Endothelial cell of umbilical vein (primary cell): ENCODE data around the gene TOE1. TPM values are rescaled to one million over a fixed set of nuclear protein-coding genes. Genes with fewer than 3 reads are reported as not detected.

Experiments used
- BruUV-seq: library from RNA; stranded (reverse); fragments of 400-500 nt; replicated peaks from 2 replicates; lab custom pipeline; 2021; lab: Mats Ljungman, UMichigan
- CTCF ChIA-PET: fragments of 300-600, 350-600 bp; sonication (Branson Sonifier 250); formaldehyde crosslinking; loops from one replicate; lab custom pipeline; 2021; ENCODE audit warnings: antibody characterized with exemption, inconsistent platforms; lab: Charles Lee
- POLR2A ChIA-PET: fragments of 300-600, 350-600 bp; sonication (Branson Sonifier 250); formaldehyde crosslinking; loops from one replicate; lab custom pipeline; 2021; ENCODE audit warnings: antibody characterized with exemption, inconsistent platforms; lab: Charles Lee
- DNase-seq: peaks from one replicate; pipeline ENCODE4 v3.0.0-alpha.2; 2011; ENCODE audit warnings: low read depth, low spot score
- FAIRE-seq: peaks from 2 replicates; lab custom pipeline; 2011; peaks lifted over from hg19 to GRCh38; lab: Jason Lieb, UNC
- H2AFZ ChIP-seq: 2 replicates; pipeline ENCODE4 v1.6.0; 2012; ENCODE audit warnings: low read depth, low read length, control low read depth, inconsistent platforms
- H3K27ac ChIP-seq: 2 replicates; pipeline ENCODE4 v1.5.1; 2011; ENCODE audit warnings: low read depth, mild to moderate bottlenecking, control low read depth, low read length, moderate library complexity; ENCODE audit not compliant: insufficient read depth
- H3K27me3 ChIP-seq, 2 experiments: 2 replicates each; pipeline versions ENCODE4 v1.6.0 to v1.6.1; 2011; ENCODE audit warnings: low read length in 2 of 2, mixed read lengths in 1 of 2; ENCODE audit not compliant: control insufficient read depth in 2 of 2, insufficient read depth in 2 of 2
- H3K36me3 ChIP-seq, 2 experiments: 2 replicates in 1 of 2; 3 replicates in 1 of 2; pipeline ENCODE4 v1.5.1; 2011; ENCODE audit warnings: low read length in 2 of 2, mild to moderate bottlenecking in 1 of 2, moderate library complexity in 1 of 2; ENCODE audit not compliant: control insufficient read depth in 2 of 2, insufficient read depth in 2 of 2; ENCODE audit errors: extremely low read depth in 1 of 2
- H3K4me1 ChIP-seq: 3 replicates; pipeline ENCODE4 v1.5.1; 2011; ENCODE audit warnings: mild to moderate bottlenecking, low read length; ENCODE audit not compliant: control insufficient read depth, insufficient read depth; ENCODE audit errors: extremely low read depth
- H3K4me2 ChIP-seq: 2 replicates; pipeline ENCODE4 v1.6.1; 2011; ENCODE audit warnings: low read length, control low read depth, mixed read lengths; ENCODE audit not compliant: insufficient read depth
- H3K4me3 ChIP-seq, 3 experiments: fragments of 200-600 bp in 1 of 3; sonication (generic), shearing (Covaris generic) in 1 of 3; replicated peaks in 1 of 3; 2 replicates each; pipeline ENCODE4 v1.5.1; 2011 to 2016; ENCODE audit warnings: control low read depth in 3 of 3, low read length in 3 of 3, mild to moderate bottlenecking in 2 of 3, inconsistent platforms in 1 of 3, low read depth in 1 of 3, moderate library complexity in 1 of 3; ENCODE audit not compliant: insufficient read depth in 1 of 3
- H3K79me2 ChIP-seq: 2 replicates; pipeline ENCODE4 v1.6.0; 2012; ENCODE audit warnings: low read length, inconsistent platforms; ENCODE audit not compliant: control insufficient read depth, insufficient read depth
- H3K9ac ChIP-seq: replicated peaks from 2 replicates; pipeline ENCODE3; 2011; ENCODE audit warnings: low read length, control low read depth; ENCODE audit not compliant: insufficient read depth; ENCODE audit errors: extremely low read depth
- H3K9me1 ChIP-seq: replicated peaks from 3 replicates; pipeline ENCODE4 v1.6.0; 2011; ENCODE audit warnings: mild to moderate bottlenecking, low read length; ENCODE audit not compliant: control insufficient read depth, insufficient read depth; ENCODE audit errors: extremely low read depth
- H3K9me3 ChIP-seq: replicated peaks from 2 replicates; pipeline ENCODE4 v1.5.1; 2012; ENCODE audit warnings: low read length, inconsistent platforms; ENCODE audit not compliant: control insufficient read depth, insufficient read depth
- H4K20me1 ChIP-seq: replicated peaks from 2 replicates; pipeline ENCODE3; 2011; ENCODE audit warnings: mild to moderate bottlenecking, low read length; ENCODE audit not compliant: control insufficient read depth, insufficient read depth; ENCODE audit errors: extremely low read depth
- CTCF ChIP-seq, 2 donors: IDR thresholded peaks; 1 replicate in 1 of 2; 2 replicates in 1 of 2; pipeline ENCODE4 v1.5.1; 2011; ENCODE audit warnings: low read length in 2 of 2, mild to moderate bottlenecking in 2 of 2, moderate library complexity in 2 of 2, control low read depth in 1 of 2, inconsistent platforms in 1 of 2, low read depth in 1 of 2; ENCODE audit not compliant: insufficient read depth in 1 of 2; ENCODE audit errors: extremely low read depth in 1 of 2
- EZH2 ChIP-seq: IDR thresholded peaks from 2 replicates; pipeline ENCODE4 v1.6.1; 2012; ENCODE audit warnings: borderline replicate concordance, low read depth, mild to moderate bottlenecking, moderate library complexity, low read length, inconsistent platforms; ENCODE audit not compliant: severe bottlenecking
- FOS ChIP-seq: IDR thresholded peaks from 2 replicates; pipeline ENCODE4 v1.6.1; 2011; ENCODE audit warnings: mild to moderate bottlenecking, low read length, moderate library complexity, borderline replicate concordance; ENCODE audit not compliant: insufficient read depth
- GATA2 ChIP-seq: IDR thresholded peaks from 2 replicates; pipeline ENCODE4 v1.7.0; 2011; ENCODE audit warnings: low read depth, mild to moderate bottlenecking, moderate library complexity, mixed read lengths, low read length; ENCODE audit not compliant: insufficient read length, insufficient read depth
- JUN ChIP-seq: IDR thresholded peaks from 2 replicates; pipeline ENCODE4 v1.6.1; 2011; ENCODE audit warnings: borderline replicate concordance, low read depth; ENCODE audit not compliant: insufficient read length, insufficient read depth
- MYC ChIP-seq: IDR thresholded peaks from one replicate; pipeline ENCODE4 v1.6.1; 2011; ENCODE audit warnings: mild to moderate bottlenecking, low read depth, low read length
- POLR2A ChIP-seq: IDR thresholded peaks from 2 replicates; pipeline ENCODE4 v1.6.1; 2012; ENCODE audit warnings: low read depth, mild to moderate bottlenecking, control low read depth, low read length
- POLR2AphosphoS5 ChIP-seq: IDR thresholded peaks from 2 replicates; pipeline ENCODE4 v1.6.1; 2012; ENCODE audit warnings: low read depth, mild to moderate bottlenecking, control low read depth, low read length, moderate library complexity; ENCODE audit not compliant: insufficient read depth
- dilution Hi-C: fragments of 300-500 bp; cut with MboI; formaldehyde crosslinking; loops from one replicate; pipeline ENCODE4 v1.15.0; 2019; ENCODE audit warnings: low sequenced_read_pairs; ENCODE audit not compliant: extremely low pct_ligation_motif_present
- intact Hi-C: fragments of 100-400 bp; cut with micrococcal nuclease; formaldehyde crosslinking; loops from one replicate; pipeline ENCODE4 v1.10.0; 2022
- polyA plus RNA-seq, 4 experiments: library from polyadenylated mRNA; depleted of rRNA in 3 of 4; stranded (reverse) in 3 of 4; unstranded in 1 of 4; fragments of >200 nt; gene quantifications; 2 replicates each; pipeline versions ENCODE4 v1.2.1 to v1.2.3, GENCODE V29; 2011 to 2012; ENCODE audit warnings: missing spikeins in 1 of 4
- total RNA-seq: library from RNA; stranded (reverse); gene quantifications from 2 replicates; pipeline ENCODE4 v1.2.3, GENCODE V29; 2021
- TF ChIP-seq, protein P1 (sequence below): IDR thresholded peaks from 2 replicates; pipeline ENCODE4 v1.6.1; 2011; ENCODE audit not compliant: insufficient read depth, insufficient read length

The TOE1 gene
- total and polyA plus RNA-seq, 2 donors (not counting 3 experiments of a cell fraction or from before 2014, with no cell fraction given), result 16.3 to 24.9 TPM

DNA sequence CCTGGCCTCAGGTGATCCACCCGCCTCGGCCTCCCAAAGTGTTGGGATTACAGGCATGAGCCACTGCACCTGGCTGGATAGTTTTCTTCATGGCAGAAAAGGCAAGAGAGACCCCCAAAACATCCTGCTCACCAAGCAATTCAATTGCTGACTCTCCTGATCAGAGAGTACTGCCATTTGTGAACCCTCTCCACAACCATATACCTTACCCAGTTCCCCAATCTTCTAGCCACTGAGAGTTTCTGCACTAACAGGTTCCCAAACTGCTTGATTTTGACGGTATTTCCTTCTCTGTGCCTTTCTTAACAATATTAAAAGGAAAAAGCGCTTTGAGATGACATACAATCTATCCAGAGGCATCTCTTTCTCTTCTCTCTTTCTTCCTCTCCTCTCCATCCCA, 40.2 kb downstream of the TOE1 start:
- no TSS peak for BruUV-seq

More for the DNA sequence above, 40.2 kb downstream of the TOE1 start:
- dilution Hi-C loops, result no loop called here
- Histone ChIP-seq H3K4me1 (no peaks in the 10 kb centered on the region), H3K9me1 (no peaks in the 10 kb centered on the region), H3K27ac (no peak overlapping the region), H3K9ac (no peak overlapping the region), H4K20me1 (no peaks in the 10 kb centered on the region), H3K4me2 (no peak overlapping the region), H3K27me3 (no peaks in the 10 kb centered on the region), H3K4me3 (no peak overlapping the region), H3K79me2 (no peaks in the 10 kb centered on the region), H3K36me3 (no peaks in the 10 kb centered on the region), H3K9me3 (no peaks in the 10 kb centered on the region), H2AFZ (no peak overlapping the region)
- ChIA-PET CTCF (interaction anchor here (1.2 kb wide), 1 partner anchor 13 kb away, joined by 3 read pairs; no protein-coding TSS in a partner anchor), POLR2A (no interaction called here)
- DNase-seq (no peak), FAIRE-seq (no peak)
- TF ChIP-seq, protein P1, sequence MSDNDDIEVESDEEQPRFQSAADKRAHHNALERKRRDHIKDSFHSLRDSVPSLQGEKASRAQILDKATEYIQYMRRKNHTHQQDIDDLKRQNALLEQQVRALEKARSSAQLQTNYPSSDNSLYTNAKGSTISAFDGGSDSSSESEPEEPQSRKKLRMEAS, result no peak
- TF ChIP-seq POLR2AphosphoS5 (no peak), MYC (no peak), CTCF (IDR thresholded peaks at IDR 0.05; ENCODE audit: extremely low read depth in 1 of 2, insufficient read depth in 1 of 2, low read depth in 1 of 2, low read length in 2 of 2) (no peak), POLR2A (no peak), JUN (no peak), GATA2 (no peak), EZH2 (no peak), FOS (no peak)
- intact Hi-C loops, result no loop called here
